Neural progenitor cell (in vitro differentiated cells): ENCODE measurements around the gene SLC38A8. TPM values are rescaled to one million over a fixed set of nuclear protein-coding genes. Genes with fewer than 3 reads are reported as not detected.

Experiments used
- DNase-seq: peaks from one replicate; pipeline ENCODE4 v3.0.0-alpha.2; 2016; ENCODE audit warnings: low spot score
- H2AFZ ChIP-seq: fragments of 200-600 bp; sonication (generic); replicated peaks from 2 replicates; pipeline ENCODE4 v1.6.1; 2016; ENCODE audit warnings: antibody characterized with exemption
- H3F3A ChIP-seq: fragments of 200-600 bp; sonication (generic); 2 replicates; pipeline ENCODE4 v1.6.1; 2016; ENCODE audit warnings: antibody characterized with exemption, low read depth
- H3K27ac ChIP-seq: fragments of 200-600 bp; sonication (generic); 2 replicates; pipeline ENCODE4 v1.5.1; 2016; ENCODE audit warnings: mild to moderate bottlenecking
- H3K27me3 ChIP-seq: fragments of 200-600 bp; sonication (generic); 2 replicates; pipeline ENCODE4 v1.6.1; 2016; ENCODE audit warnings: mild to moderate bottlenecking, moderate library complexity
- H3K36me3 ChIP-seq: fragments of 200-600 bp; sonication (generic); 2 replicates; pipeline ENCODE4 v1.5.1; 2016
- H3K4me1 ChIP-seq: fragments of 200-600 bp; sonication (generic); 2 replicates; pipeline ENCODE4 v1.6.1; 2016; ENCODE audit warnings: mixed run types
- H3K4me2 ChIP-seq: fragments of 200-600 bp; sonication (generic); 2 replicates; pipeline ENCODE4 v1.6.1; 2016
- H3K4me3 ChIP-seq: fragments of 200-600 bp; sonication (generic); 2 replicates; pipeline ENCODE4 v1.5.1; 2016
- H3K79me2 ChIP-seq: fragments of 200-600 bp; sonication (generic); 2 replicates; pipeline ENCODE4 v1.6.1; 2016; ENCODE audit warnings: low read depth
- H3K9ac ChIP-seq: fragments of 200-600 bp; sonication (generic); 2 replicates; pipeline ENCODE4 v1.6.1; 2016
- H3K9me3 ChIP-seq: fragments of 200-600 bp; sonication (generic); 2 replicates; pipeline ENCODE4 v1.5.1; 2016; ENCODE audit warnings: low read depth
- H4K20me1 ChIP-seq: fragments of 200-600 bp; sonication (generic); 2 replicates; pipeline ENCODE4 v1.6.1; 2016; ENCODE audit warnings: low read depth
- H3K27ac Mint-ChIP-seq: 3 replicates; pipeline ENCODE4 v1.8.0; 2021; ENCODE audit warnings: mixed read lengths
- H3K27me3 Mint-ChIP-seq: 2 replicates; pipeline ENCODE4 v1.8.0; 2022; ENCODE audit warnings: low read depth, mild to moderate bottlenecking, inconsistent platforms, moderate library complexity, mixed read lengths; ENCODE audit not compliant: insufficient read depth
- H3K36me3 Mint-ChIP-seq: 3 replicates; pipeline ENCODE4 v1.8.0; 2021; ENCODE audit warnings: mixed read lengths
- H3K4me1 Mint-ChIP-seq: 3 replicates; pipeline ENCODE4 v1.8.0; 2021; ENCODE audit warnings: mixed read lengths
- H3K4me3 Mint-ChIP-seq: 3 replicates; pipeline ENCODE4 v1.8.0; 2021; ENCODE audit warnings: mild to moderate bottlenecking, moderate library complexity, mixed read lengths
- H3K9me3 Mint-ChIP-seq: 3 replicates; pipeline ENCODE4 v1.8.0; 2020; ENCODE audit warnings: mixed read lengths
- CTCF ChIP-seq: fragments of 200-600 bp; sonication (generic); IDR thresholded peaks from 2 replicates; pipeline ENCODE4 v1.5.1; 2017; ENCODE audit warnings: antibody characterized with exemption, mild to moderate bottlenecking
- EZH2 ChIP-seq: fragments of 200-600 bp; sonication (generic); IDR thresholded peaks from 2 replicates; pipeline ENCODE4 v1.6.1; 2017; ENCODE audit warnings: antibody characterized with exemption, mild to moderate bottlenecking, moderate library complexity
- EZH2phosphoT487 ChIP-seq: fragments of 200-600 bp; sonication (generic); IDR thresholded peaks from 2 replicates; pipeline ENCODE4 v1.6.1; 2017; ENCODE audit warnings: antibody characterized with exemption
- total RNA-seq: library from RNA; depleted of rRNA; stranded (reverse); fragments of >200 nt; gene quantifications from 2 replicates; pipeline ENCODE4 v1.2.3, GENCODE V29; 2015; ENCODE audit warnings: low replicate concordance

The SLC38A8 gene
- total RNA-seq, 1 donor from 2014 or later = not detected

GRCh38 chr16:84018710-84019109 lies 23.9 kb downstream of the SLC38A8 start:
- peaks cover 10% of the 10 kb centered on the region for H3K36me3 Mint-ChIP-seq
- H2AFZ ChIP-seq = no peak overlapping the region
- peaks cover 7% of the 10 kb centered on the region for H3K4me1 ChIP-seq
- no peak overlapping the region for H3K4me3 ChIP-seq
- no peaks in the 10 kb centered on the region for H3K36me3 ChIP-seq
- H3K27me3 ChIP-seq = no peaks in the 10 kb centered on the region
- H3K4me3 Mint-ChIP-seq = no peak overlapping the region
- H3K9ac ChIP-seq = no peak overlapping the region
- no peak overlapping the region for H3K27ac Mint-ChIP-seq
- no peaks in the 10 kb centered on the region for H4K20me1 ChIP-seq
- H3K9me3 ChIP-seq = peaks cover 9% of the 10 kb centered on the region
- peaks cover 12% of the 10 kb centered on the region for H3K27me3 Mint-ChIP-seq
- peaks cover 37% of the 10 kb centered on the region for H3K4me1 Mint-ChIP-seq
- TF ChIP-seq EZH2 (no peak), CTCF (no peak), EZH2phosphoT487 (no peak)
- H3K4me2 ChIP-seq = no peak overlapping the region
- H3K9me3 Mint-ChIP-seq = peaks cover 41% of the 10 kb centered on the region
- no peak for DNase-seq
- peaks cover 17% of the 10 kb centered on the region for H3F3A ChIP-seq
- no peaks in the 10 kb centered on the region for H3K79me2 ChIP-seq
- H3K27ac ChIP-seq = no peak overlapping the region

GRCh38 chr16:84016477-84016876 lies 26.1 kb downstream of the SLC38A8 start:
- H3K4me3 ChIP-seq = no peak overlapping the region
- H3K4me2 ChIP-seq = no peak overlapping the region
- H3K4me1 Mint-ChIP-seq = peaks cover 20% of the 10 kb centered on the region
- H3K4me1 ChIP-seq = no peaks in the 10 kb centered on the region
- peaks cover 33% of the 10 kb centered on the region for H3K9me3 Mint-ChIP-seq
- TF ChIP-seq CTCF = no peak
- no peak for TF ChIP-seq EZH2
- no peak for TF ChIP-seq EZH2phosphoT487
- H2AFZ ChIP-seq = no peak overlapping the region
- DNase-seq = no peak
- peaks cover 8% of the 10 kb centered on the region for H3K27me3 Mint-ChIP-seq
- peak overlapping the region; percentile 50 for H3K27ac Mint-ChIP-seq
- H3K4me3 Mint-ChIP-seq = no peak overlapping the region
- H3K79me2 ChIP-seq = no peaks in the 10 kb centered on the region
- H3K9me3 ChIP-seq = peaks cover 4% of the 10 kb centered on the region
- H4K20me1 ChIP-seq = no peaks in the 10 kb centered on the region
- H3F3A ChIP-seq = peaks cover 8% of the 10 kb centered on the region
- no peak overlapping the region for H3K9ac ChIP-seq
- peaks cover 8% of the 10 kb centered on the region for H3K36me3 Mint-ChIP-seq
- H3K36me3 ChIP-seq = no peaks in the 10 kb centered on the region
- no peaks in the 10 kb centered on the region for H3K27me3 ChIP-seq
- no peak overlapping the region for H3K27ac ChIP-seq

- H3K36me3 Mint-ChIP-seq = peaks cover 3% of the 10 kb centered on the region
- Histone ChIP-seq H3K4me2 (no peak overlapping the region), H3K27ac (no peak overlapping the region), H3K36me3 (no peaks in the 10 kb centered on the region), H3K4me3 (no peak overlapping the region), H3K4me1 (no peaks in the 10 kb centered on the region), H3K79me2 (no peaks in the 10 kb centered on the region), H3F3A (peaks cover 8% of the 10 kb centered on the region), H3K9me3 (no peaks in the 10 kb centered on the region), H3K27me3 (no peaks in the 10 kb centered on the region), H4K20me1 (no peaks in the 10 kb centered on the region), H3K9ac (no peak overlapping the region), H2AFZ (no peak overlapping the region)
- TF ChIP-seq CTCF = no peak
- TF ChIP-seq EZH2phosphoT487 = no peak
- TF ChIP-seq EZH2 = no peak
- H3K4me3 Mint-ChIP-seq = no peak overlapping the region
- H3K27me3 Mint-ChIP-seq = peaks cover 8% of the 10 kb centered on the region
- no peak for DNase-seq
- H3K9me3 Mint-ChIP-seq = peaks cover 22% of the 10 kb centered on the region
- no peak overlapping the region for H3K27ac Mint-ChIP-seq
- peaks cover 18% of the 10 kb centered on the region for H3K4me1 Mint-ChIP-seq
These were observed 27.2 kb downstream of the SLC38A8 start for GRCh38 chr16:84015399-84015798.
